ENCODE measurements around the gene ATP10A.

ATP10A gene

DNA sequence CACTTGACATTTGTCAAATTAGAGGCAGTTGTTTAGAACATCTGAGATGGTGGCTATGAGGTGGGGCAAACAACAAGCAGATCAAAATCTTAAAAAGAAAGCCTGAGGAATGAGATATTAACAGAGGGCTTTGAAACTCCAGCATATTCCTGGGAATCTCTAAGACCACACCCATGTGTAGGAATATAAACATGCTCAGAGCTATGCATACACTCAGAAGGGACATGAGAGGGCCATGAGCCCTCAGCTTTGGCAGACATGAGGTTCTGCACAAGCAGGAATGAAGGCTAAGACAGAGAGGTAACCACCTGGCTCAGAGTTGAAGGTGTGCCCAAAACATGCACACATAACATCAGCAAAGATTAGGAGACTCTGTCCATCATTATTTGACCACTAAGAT, 37.9 kb downstream of the ATP10A start:
- no peak for DNase-seq (ENCODE audit: low read depth)

DNA sequence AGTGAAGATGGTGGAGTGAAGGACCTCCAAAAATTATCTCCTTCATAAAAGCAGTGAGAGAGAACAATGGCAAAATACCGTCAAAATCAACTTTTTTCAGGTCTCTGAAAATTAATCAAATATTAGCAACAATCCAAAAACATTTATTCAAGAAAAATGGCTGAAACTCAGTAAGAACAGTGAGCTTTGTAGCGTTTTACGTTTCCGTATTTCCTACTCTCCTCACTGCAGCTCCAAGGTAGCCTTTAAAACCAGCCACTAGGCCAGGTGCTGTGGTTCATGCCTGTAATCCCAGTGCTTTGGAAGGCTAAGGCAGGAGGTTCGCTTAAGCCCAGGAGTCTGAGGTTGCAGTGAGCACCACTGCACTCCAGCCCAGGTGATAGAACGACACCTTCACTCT, 38.5 kb downstream of the ATP10A start:
- DNase-seq (ENCODE audit: low read depth): no peak

DNA sequence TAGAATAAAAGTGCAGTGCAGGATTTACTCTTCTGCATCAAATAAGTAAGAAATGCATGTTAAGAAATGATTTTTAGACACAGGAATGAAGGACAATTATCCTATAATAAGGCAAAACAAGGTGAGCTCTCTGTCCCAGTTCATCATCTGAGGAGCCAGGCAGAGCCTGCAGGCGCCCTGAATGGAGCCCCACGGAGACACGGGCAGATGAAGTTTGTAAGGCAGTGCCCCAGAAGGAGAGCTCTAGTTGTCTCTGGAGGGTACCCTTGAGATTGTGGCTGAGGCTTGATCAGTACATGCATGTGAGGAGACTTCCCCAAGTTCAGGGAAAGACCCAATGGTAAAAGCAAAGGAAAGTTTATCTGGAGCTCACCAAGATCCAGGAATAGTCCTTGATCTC, 50.3 kb downstream of the ATP10A start:
- DNase-seq (ENCODE audit: low read depth): no peak

DNA sequence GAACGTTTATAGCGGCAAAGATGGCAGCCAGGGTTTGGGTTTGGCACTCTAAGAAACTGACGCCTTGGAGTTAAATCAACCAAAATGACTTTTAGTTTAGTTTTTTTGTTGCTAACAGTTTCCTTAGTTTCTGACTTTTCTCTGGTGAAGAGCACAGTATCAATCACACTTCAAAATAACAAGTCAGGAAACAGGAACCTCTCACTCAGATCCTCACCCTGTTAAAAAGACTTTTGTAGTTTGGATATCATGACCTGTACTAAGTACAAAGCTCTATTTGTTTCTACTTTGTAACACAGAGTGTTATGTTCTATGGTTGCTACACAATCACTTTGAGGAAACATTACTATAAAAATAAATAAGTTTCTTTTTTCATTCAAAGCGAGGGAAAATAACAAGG, 51.1 kb downstream of the ATP10A start:
- no peak for DNase-seq (ENCODE audit: low read depth)

DNA sequence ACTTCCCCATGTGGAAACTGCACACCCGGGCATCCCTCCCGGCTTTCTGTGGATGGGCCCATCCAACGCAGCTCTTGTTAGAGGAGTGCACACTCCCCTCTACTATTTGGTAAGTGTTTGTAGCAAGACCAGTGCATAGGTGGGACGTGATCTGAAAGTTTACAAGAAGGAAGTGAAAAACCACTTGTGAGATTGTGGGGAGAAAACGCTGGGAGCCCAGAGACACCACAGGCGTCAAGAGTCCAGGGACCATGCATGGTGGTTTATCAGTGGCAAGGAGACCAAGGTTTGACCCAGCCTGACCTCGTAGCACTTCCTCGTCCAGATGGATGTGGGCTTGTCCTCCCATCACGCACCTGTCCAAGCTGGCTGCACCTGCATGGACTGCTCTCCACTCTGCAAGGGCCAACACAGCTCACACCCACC, 51.6 kb downstream of the ATP10A start:
- DNase-seq (ENCODE audit: low read depth): no peak

DNA sequence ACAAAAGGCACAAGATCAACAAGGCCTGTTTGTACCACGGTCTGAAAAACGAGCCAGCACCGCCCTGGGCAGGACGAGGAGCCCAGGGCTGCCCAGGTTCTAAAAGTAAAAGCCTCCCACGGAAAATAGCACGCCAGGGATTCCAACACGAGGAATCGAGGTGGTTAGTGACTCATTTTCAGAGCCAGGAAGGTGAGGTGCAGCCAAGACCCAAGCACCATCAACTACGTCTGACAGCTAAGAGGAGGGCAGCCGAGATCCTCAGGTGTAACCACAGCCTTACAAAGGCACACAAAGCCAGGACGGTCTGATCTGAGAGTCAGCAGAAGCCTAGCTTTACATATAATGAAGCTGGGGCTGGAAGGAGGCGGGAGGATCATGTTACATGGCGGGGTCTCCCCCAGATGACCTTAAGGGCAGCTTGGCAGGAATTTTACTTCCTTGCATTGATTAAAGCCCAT, 52.5 kb downstream of the ATP10A start:
- no peak for DNase-seq (ENCODE audit: low read depth)

DNA sequence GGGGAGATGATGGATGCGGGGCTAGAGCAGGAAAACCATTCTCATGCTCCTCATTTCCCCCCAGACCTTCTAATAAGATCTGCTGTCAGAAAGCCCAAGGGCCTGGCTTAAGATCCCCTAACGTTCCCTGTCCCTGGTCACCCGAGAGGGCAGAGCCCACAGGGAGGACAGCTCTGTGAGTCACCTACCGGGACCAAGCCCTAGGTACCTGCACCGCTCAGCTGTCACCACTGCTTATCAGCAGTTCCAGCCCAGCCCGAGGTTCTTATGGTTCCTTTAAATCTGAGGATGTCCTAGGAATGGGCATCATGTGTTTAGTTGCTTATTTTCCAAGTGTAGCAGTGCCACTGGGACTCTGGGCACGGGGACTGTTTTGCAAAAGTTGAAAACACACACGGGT, 53.0 kb downstream of the ATP10A start:
- DNase-seq (ENCODE audit: low read depth): no peak

DNA sequence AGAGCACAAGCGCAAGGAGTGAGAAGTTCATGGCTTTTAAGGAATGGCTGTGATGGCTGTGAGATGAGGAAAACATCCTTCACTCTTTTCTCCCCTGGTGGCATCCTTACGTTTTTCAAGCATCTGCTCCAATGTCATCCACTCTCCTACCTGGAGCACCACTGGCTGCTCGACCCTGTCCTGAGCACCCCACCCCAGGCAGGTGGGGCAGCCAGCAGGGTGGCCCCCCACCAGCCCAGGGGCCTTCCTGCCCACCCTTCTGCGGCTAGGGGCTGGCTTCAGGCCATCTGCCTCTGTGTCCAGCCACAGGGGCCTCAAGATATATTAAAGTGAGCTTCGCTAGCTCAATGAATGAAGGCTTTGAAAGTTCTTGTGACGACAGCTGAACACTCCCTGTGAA, 56.1 kb downstream of the ATP10A start:
- DNase-seq (ENCODE audit: low read depth): no peak

DNA sequence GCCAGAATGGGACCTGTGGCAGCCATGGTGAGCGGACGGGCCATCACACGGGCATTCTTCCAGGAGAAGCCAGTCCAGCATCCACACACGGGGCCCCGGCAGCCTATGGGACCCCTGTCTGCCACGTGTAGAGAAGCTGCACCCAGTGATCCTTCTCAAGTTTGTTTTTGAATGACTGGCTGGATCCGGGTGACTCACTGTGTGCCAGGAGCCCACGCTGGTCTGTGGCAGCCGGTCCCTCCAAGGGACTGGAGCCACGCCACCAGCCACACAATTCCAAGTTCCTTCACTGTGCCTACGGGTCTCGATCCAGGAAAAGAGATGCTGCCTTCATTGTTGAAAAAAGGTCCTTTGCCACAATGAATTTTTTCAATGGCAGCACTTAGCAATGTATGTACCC, 58.1 kb downstream of the ATP10A start:
- DNase-seq (ENCODE audit: low read depth): no peak

DNA sequence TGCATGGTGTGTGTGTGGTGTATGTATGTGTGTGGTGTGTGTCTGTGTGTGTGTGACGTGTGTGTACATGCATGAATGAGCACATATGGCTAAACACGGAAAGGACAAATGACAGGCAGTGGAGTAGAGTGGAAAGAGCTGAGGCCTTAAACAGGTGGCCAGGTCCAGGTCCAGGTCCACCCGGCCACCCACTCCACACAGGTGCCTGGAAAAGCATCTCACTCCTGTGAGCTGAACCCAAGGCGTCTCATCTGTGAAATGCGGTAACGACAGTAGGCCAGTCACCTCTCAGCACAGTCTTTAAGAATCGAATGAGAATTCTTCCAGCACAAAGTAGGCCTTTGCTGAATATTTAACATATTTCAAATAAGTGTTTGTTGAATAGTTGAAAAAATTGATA, 58.7 kb downstream of the ATP10A start:
- DNase-seq (ENCODE audit: low read depth): no peak

DNA sequence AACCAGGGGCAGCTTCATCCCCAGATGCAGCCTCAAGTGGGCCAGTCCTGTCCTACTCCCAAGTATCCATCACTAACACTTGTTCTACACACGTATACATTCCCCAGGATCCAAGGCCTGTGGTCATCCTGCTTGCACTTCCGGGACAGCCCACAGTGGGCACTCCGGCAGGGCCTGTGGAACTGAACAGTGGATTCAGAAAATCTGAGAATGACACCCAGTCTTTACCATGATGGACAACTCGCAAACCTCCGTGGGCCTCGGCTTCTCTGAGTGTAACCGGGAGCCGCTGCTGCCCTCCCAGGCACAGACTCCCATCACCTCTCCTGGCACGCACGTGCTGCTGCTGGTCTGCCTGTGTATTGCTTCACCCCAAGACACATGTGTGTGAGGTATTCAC, 59.6 kb downstream of the ATP10A start:
- no peak for DNase-seq (ENCODE audit: low read depth)

DNA sequence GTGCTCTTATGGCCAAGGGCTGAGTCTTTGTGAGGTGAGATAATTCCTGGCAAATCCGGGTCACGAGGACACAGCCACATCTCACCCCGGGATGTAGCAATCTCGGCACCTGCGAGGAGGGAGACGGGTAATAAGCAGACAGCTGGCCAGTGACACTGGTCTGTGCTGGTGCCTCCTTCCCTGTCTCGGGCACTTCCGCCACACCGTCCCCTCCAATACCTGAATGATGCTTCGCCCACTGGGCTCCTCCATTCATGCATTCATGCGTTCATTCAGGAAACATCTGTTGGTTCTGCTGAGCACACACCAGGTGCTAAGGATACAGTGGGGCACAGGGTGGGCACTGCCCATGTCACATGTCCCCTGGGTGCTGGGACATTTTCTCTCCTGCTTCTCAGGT, 60.1 kb downstream of the ATP10A start:
- no peak for DNase-seq (ENCODE audit: low read depth)

DNA sequence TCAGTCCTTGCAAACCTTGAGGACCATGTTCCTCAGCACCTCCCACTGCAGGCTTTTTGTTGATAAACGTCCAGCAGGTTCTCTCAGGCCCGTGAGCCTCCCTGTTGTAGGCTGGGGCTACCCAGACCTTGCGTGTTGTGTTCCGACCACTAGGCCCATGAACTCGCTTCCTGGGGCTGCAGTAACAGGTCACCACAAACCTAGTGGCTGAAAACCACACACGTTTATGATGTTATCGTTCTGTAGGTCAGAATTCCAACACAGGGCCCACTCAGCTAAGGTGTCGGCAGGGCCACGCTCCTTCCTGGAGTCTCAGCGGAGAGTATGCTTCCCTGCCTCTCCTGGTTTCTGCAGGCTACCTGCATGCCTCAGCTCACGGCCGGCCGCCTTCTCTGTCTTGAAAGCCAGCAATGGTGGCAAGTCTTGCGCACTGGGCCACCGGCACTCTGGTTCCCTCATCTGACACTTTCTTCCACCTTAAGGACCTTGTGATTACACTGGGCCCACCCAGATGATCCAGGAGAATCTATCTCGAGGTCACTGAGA, 60.8 kb downstream of the ATP10A start:
- no peak for DNase-seq (ENCODE audit: low read depth)

DNA sequence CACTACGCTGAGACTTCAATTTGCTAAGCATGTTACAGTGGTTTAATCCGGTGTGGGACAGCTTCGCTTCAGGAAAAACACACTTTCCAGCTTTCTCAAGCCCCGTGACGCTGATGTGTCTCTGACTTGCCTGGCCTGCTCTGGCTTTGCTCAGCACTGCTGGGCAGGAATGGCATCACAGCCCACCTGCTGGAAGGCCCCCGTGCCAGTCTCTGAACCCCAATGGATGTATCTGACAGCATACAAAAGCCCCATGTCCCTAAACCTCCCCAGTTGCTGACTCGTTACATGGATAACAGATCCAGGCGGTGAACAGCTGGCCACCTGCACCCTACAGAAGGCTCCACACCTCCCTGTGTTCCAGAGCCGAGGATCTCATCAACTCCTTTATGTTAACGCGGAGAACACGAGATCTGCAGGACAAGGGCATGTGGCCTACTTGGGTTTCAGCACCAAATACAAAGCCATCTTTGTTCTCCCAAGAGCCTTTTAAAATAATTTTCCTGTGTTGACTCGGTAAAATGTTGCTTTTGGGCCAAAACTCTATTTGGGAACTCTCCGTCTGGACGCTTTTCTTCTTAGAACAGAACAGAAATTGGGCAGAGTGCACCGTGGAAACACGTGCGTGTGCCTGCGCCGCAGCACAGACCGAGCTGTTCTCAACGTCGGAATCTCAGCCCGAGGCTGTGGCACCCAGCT, 61.4 kb downstream of the ATP10A start:
- DNase-seq (ENCODE audit: low read depth): no peak

DNA sequence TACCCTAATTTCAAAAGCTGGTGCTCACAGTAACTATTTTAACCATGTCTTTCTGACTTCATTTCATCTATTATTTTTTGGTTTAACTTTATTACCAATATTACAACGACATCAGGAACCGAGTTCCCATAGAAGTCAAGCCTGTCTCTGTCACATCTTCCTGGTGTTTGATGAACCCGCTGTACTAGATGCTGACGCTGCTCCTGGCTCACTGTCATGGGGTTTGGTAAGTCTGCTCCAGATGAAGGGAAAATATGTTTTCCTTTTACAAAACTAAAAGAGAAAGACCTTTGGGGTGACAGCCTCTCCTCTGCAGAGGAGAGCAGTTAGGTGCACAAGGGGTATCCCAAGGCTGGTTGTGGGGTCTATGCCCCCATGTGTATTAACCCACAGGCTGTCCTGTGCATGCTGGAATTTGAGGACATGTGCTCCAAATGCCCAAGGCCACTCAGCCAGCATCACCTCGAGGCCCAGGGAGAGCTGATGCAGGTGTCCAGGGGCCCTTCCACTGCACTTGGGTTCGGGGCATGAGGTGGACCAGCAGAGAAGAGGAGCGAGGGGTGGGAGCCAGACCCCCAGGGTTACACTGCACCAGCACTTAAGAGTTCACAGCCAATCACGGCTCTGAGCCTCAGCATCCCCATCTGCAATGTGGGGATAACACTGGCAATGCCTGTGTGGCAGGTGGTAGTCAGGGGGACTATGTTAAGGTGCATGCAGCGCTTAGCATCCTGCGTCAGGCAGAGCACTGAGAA, 62.2 kb downstream of the ATP10A start:
- DNase-seq (ENCODE audit: low read depth): no peak

DNA sequence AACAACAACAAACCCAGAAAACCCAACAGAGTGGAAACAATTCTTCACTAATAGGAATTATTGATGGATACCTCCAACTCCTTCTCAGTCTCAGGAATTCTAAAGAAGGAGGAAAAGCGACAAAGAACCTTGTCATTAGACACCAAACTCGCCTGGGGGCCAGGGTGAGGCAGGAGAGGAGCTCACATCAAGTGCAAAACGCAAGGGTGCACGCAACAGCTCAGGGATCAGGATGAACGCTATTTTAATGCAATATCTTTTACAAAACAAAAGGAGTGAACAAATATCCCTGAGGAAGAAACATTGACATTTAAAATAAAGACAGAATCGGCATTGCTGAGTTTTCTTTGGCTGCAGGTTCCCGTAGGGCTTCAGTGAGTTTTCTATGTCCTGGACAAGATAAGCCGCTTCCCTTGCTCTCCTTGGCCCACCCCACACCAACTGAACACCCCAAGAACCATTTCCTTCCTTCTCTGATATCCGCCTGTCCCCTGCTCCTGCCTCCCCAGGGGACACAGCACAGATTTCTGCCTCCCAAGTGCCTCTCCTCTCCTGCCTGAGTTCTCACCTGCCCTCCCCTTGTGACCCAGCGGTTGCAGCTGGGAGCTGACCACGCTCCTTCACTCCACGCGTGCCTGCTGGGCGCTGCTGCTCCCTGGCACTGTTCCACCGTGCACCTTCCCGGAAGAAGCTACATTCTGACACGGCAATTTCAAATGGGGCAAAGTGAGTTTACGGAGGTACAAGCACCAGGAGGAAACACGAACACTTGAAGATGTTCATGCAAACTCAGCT, 63.0 kb downstream of the ATP10A start:
- DNase-seq (ENCODE audit: low read depth): no peak

DNA sequence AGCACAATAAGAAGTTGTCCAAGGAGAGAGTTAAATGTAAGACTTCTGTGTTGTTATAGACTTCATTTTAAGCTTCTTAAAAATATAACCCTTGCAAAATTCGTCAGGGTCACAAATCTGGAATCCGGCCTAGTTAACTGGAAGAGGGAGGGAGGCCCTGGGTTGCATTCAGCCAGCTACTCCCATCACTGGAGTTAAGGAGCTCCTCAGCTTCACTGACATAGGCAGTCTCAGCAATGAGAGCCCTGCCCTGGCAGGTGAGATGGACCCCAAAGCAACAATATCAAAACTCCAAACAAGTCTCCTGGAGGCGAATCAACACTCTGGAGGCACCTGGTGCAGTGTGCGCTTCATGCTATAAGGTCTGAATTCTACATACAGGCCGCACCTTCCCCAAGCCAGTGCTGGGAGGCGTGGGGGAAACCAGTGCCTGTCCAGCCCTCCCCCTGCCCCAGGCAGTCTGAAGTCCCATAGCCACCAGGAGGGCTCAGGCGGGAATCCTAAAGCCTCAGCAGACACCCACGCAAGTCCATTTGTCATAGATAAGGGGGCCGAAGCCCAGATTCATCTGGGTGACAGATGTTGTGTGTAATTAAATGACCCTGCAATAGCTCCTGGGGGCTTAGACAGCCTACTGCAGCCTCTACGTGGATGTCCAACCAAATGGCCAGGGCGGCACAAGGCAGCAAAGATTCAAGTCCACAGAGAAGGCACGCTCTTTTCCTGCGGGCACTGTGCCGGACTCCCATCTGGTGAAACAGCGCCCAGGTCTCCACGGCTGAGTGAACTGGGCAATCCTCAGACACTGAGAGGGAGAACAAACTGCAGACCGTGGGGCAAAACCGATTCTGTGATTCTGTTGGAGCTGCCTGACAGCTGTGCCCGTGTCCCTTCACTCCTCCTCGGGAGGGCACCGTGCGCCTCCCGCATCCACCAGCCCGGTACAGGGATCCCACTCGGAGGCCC, 64.9 kb downstream of the ATP10A start:
- DNase-seq (ENCODE audit: low read depth): no peak

DNA sequence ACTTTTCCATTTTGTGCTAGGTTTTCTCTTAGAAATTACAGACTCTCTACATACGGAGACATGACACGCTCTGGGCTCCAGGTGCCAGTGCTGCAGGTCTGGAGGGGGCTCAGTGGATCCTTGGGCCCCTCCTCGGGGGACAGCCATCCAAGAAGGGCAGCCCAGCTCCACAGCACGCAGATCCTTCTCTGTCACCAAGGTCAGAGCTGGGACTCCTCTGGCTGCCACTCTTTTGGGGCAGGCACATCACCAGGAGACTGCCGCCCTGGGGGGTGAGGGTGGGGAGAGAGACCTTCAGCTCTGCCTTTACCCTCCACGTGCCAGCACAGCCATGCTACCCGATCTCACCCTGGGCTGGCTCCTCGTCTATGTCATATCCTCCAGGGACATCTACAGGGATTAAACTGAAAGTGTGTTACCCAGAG, 65.6 kb downstream of the ATP10A start:
- no peak for DNase-seq (ENCODE audit: low read depth)

DNA sequence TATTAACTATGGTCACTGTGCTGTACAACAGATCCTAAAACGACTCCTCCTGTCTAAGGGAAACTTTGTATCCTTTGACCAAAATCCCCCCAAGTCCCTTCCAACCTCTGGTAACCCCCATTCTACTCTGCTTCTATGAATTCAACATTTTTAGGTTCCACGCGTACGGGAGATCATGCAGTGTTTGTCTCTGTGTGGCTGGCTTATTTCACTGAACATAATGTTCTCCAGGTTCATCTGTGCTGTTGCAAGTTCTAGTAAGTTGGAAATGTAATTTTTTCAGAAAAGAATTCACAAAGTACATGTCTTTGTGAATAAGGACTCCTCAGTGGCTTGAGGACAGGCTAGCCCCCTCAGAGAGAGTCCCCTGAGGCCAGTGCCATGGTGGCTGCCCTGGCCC, 66.1 kb downstream of the ATP10A start:
- no peak for DNase-seq (ENCODE audit: low read depth)

DNA sequence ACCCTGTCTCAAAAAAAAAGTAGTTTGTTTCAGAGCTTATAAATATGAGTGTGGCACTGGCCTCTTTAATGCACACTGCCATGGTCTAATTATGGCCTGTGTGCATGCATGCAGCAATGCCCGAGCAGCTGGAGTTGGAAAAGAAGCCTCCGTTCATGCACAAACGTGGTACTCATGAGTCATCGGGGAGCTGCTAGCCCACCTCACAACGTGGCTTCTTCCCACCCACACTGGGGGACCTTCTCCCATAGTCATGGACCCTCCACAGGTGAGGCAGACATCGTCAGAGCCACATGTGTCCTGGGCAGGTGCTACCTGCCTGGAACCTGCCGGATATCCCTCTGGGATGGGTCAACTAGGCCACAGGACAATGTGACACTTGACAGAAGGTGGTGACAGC, 66.7 kb downstream of the ATP10A start:
- no peak for DNase-seq (ENCODE audit: low read depth)

DNA sequence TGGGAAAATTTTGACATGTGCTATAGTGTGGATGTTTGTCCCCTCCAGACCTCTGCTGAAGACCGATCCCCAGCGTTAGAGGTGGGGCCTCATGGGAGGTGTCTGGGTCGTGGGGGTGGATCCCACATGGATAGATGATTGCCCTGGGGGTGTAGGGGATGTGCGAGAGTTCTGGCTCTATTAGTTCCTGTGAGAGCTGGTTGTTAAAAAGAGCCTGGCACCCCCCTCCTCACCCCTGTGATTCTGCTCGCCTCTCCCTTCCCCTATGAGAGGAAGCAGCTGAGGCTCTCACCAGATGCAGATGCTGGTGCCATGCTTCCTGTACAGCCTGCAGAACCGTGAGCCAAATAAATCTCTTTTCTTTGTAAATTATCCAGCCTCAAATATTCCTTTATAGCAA, 67.4 kb downstream of the ATP10A start:
- DNase-seq (ENCODE audit: low read depth): no peak

All from GM04504 (cell line).